HepG2 (cell line): Measurements from ENCODE around the gene TMEM41B.

ENCODE experiments used
- MYC ChIP-seq: sonication (generic); formaldehyde crosslinking; IDR thresholded peaks from 2 replicates; pipeline ENCODE4 v1.9.0; 2021; ENCODE audit warnings: missing genetic modification reagents, borderline replicate concordance
- SMARCC2 ChIP-seq: fragments of 450-650 bp; IDR thresholded peaks from 2 replicates; pipeline ENCODE4 v1.6.1; 2017; ENCODE audit warnings: antibody characterized with exemption, mild to moderate bottlenecking
- SP1 ChIP-seq, 2 experiments: fragments of 450-650 bp in 1 of 2; sonication (generic) in 1 of 2; formaldehyde crosslinking in 1 of 2; IDR thresholded peaks; 2 replicates each; pipeline versions ENCODE4 v1.4.0 to v1.6.1; 2016 to 2020; ENCODE audit warnings: missing genetic modification reagents in 1 of 2
- TAF1 ChIP-seq: sonication (generic); formaldehyde crosslinking; IDR thresholded peaks from 2 replicates; pipeline ENCODE4 v1.4.0; 2020; ENCODE audit warnings: missing genetic modification reagents
- ZNF138 ChIP-seq: sonication (generic); formaldehyde crosslinking; IDR thresholded peaks from 2 replicates; pipeline ENCODE4 v1.5.0; 2020; ENCODE audit warnings: mild to moderate bottlenecking, low read depth, missing genetic modification reagents
- ZNF253 ChIP-seq: sonication (generic); formaldehyde crosslinking; IDR thresholded peaks from 2 replicates; pipeline ENCODE4 v1.8.0; 2022; ENCODE audit warnings: mild to moderate bottlenecking, missing genetic modification reagents, borderline replicate concordance
- TF ChIP-seq, protein P1 (sequence below): sonication (generic); formaldehyde crosslinking; IDR thresholded peaks from 2 replicates; pipeline ENCODE4 v1.4.0; 2020; ENCODE audit warnings: missing genetic modification reagents
- TF ChIP-seq, protein P2 (sequence below), 2 experiments: sonication (generic) in 1 of 2; formaldehyde crosslinking in 1 of 2; IDR thresholded peaks; 2 replicates each; pipeline versions ENCODE4 v1.5.1 to v1.6.1; 2011 to 2020; ENCODE audit warnings: borderline replicate concordance in 1 of 2, low read depth in 1 of 2, low read length in 1 of 2, mild to moderate bottlenecking in 1 of 2, missing genetic modification reagents in 1 of 2, moderate library complexity in 1 of 2
- TF ChIP-seq, protein P3 (sequence below): sonication (generic); formaldehyde crosslinking; IDR thresholded peaks from 2 replicates; pipeline ENCODE4 v1.4.0; 2020; ENCODE audit warnings: mild to moderate bottlenecking, missing genetic modification reagents
- TF ChIP-seq, protein P4 (sequence below): sonication (generic); formaldehyde crosslinking; IDR thresholded peaks from 2 replicates; pipeline ENCODE4 v1.5.0; 2020; ENCODE audit warnings: mild to moderate bottlenecking, missing genetic modification reagents, moderate library complexity
- TF ChIP-seq, protein P5 (sequence below), 2 experiments: IDR thresholded peaks; 2 replicates each; pipeline ENCODE4 v1.6.1; 2011 to 2012; ENCODE audit warnings: low read length in 2 of 2, borderline replicate concordance in 1 of 2, low read depth in 1 of 2, mild to moderate bottlenecking in 1 of 2, moderate library complexity in 1 of 2
- TF ChIP-seq, protein P6 (sequence below): sonication (generic); formaldehyde crosslinking; IDR thresholded peaks from 2 replicates; pipeline ENCODE4 v1.5.0; 2020; ENCODE audit warnings: missing genetic modification reagents

DNA sequence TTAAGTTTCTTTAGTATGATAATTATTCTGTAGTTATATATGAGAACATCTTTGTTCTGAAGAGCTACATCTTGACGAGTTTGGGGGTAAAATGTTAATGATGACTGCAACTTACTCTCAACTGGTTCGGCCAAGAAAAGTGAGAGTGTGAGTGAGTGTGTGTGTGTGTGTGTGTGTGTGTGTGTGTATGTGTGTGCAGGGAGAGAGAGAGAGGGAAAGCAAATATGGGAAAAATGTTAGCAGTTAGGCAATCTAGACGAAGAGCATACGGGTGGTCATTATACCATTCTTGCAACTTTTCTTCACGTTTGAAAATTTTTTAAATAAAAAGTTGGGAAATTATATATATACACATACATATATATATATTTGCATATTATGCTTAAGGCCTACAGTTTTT, 18.3 kb upstream of the TMEM41B start:
- no peak for TF ChIP-seq SP1 (IDR thresholded peaks at IDR 0.05)
- TF ChIP-seq SP1 (CRISPR knock-in tag; IDR thresholded peaks at IDR 0.05), result no peak
- TF ChIP-seq SMARCC2, result no peak
- TF ChIP-seq, protein P1, sequence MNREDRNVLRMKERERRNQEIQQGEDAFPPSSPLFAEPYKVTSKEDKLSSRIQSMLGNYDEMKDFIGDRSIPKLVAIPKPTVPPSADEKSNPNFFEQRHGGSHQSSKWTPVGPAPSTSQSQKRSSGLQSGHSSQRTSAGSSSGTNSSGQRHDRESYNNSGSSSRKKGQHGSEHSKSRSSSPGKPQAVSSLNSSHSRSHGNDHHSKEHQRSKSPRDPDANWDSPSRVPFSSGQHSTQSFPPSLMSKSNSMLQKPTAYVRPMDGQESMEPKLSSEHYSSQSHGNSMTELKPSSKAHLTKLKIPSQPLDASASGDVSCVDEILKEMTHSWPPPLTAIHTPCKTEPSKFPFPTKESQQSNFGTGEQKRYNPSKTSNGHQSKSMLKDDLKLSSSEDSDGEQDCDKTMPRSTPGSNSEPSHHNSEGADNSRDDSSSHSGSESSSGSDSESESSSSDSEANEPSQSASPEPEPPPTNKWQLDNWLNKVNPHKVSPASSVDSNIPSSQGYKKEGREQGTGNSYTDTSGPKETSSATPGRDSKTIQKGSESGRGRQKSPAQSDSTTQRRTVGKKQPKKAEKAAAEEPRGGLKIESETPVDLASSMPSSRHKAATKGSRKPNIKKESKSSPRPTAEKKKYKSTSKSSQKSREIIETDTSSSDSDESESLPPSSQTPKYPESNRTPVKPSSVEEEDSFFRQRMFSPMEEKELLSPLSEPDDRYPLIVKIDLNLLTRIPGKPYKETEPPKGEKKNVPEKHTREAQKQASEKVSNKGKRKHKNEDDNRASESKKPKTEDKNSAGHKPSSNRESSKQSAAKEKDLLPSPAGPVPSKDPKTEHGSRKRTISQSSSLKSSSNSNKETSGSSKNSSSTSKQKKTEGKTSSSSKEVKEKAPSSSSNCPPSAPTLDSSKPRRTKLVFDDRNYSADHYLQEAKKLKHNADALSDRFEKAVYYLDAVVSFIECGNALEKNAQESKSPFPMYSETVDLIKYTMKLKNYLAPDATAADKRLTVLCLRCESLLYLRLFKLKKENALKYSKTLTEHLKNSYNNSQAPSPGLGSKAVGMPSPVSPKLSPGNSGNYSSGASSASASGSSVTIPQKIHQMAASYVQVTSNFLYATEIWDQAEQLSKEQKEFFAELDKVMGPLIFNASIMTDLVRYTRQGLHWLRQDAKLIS, result no peak
- TF ChIP-seq MYC, result no peak
- TF ChIP-seq, protein P2, sequence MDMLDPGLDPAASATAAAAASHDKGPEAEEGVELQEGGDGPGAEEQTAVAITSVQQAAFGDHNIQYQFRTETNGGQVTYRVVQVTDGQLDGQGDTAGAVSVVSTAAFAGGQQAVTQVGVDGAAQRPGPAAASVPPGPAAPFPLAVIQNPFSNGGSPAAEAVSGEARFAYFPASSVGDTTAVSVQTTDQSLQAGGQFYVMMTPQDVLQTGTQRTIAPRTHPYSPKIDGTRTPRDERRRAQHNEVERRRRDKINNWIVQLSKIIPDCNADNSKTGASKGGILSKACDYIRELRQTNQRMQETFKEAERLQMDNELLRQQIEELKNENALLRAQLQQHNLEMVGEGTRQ (IDR thresholded peaks at IDR 0.05; ENCODE audit: low read depth, low read length), result no peak
- TF ChIP-seq, protein P2 (CRISPR knock-in tag; IDR thresholded peaks at IDR 0.05; ENCODE audit: borderline replicate concordance), result no peak
- TF ChIP-seq, protein P3, sequence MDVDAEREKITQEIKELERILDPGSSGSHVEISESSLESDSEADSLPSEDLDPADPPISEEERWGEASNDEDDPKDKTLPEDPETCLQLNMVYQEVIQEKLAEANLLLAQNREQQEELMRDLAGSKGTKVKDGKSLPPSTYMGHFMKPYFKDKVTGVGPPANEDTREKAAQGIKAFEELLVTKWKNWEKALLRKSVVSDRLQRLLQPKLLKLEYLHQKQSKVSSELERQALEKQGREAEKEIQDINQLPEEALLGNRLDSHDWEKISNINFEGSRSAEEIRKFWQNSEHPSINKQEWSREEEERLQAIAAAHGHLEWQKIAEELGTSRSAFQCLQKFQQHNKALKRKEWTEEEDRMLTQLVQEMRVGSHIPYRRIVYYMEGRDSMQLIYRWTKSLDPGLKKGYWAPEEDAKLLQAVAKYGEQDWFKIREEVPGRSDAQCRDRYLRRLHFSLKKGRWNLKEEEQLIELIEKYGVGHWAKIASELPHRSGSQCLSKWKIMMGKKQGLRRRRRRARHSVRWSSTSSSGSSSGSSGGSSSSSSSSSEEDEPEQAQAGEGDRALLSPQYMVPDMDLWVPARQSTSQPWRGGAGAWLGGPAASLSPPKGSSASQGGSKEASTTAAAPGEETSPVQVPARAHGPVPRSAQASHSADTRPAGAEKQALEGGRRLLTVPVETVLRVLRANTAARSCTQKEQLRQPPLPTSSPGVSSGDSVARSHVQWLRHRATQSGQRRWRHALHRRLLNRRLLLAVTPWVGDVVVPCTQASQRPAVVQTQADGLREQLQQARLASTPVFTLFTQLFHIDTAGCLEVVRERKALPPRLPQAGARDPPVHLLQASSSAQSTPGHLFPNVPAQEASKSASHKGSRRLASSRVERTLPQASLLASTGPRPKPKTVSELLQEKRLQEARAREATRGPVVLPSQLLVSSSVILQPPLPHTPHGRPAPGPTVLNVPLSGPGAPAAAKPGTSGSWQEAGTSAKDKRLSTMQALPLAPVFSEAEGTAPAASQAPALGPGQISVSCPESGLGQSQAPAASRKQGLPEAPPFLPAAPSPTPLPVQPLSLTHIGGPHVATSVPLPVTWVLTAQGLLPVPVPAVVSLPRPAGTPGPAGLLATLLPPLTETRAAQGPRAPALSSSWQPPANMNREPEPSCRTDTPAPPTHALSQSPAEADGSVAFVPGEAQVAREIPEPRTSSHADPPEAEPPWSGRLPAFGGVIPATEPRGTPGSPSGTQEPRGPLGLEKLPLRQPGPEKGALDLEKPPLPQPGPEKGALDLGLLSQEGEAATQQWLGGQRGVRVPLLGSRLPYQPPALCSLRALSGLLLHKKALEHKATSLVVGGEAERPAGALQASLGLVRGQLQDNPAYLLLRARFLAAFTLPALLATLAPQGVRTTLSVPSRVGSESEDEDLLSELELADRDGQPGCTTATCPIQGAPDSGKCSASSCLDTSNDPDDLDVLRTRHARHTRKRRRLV (CRISPR knock-in tag), result no peak
- TF ChIP-seq, protein P4, sequence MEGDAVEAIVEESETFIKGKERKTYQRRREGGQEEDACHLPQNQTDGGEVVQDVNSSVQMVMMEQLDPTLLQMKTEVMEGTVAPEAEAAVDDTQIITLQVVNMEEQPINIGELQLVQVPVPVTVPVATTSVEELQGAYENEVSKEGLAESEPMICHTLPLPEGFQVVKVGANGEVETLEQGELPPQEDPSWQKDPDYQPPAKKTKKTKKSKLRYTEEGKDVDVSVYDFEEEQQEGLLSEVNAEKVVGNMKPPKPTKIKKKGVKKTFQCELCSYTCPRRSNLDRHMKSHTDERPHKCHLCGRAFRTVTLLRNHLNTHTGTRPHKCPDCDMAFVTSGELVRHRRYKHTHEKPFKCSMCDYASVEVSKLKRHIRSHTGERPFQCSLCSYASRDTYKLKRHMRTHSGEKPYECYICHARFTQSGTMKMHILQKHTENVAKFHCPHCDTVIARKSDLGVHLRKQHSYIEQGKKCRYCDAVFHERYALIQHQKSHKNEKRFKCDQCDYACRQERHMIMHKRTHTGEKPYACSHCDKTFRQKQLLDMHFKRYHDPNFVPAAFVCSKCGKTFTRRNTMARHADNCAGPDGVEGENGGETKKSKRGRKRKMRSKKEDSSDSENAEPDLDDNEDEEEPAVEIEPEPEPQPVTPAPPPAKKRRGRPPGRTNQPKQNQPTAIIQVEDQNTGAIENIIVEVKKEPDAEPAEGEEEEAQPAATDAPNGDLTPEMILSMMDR (CRISPR knock-in tag), result no peak
- TF ChIP-seq, protein P5, sequence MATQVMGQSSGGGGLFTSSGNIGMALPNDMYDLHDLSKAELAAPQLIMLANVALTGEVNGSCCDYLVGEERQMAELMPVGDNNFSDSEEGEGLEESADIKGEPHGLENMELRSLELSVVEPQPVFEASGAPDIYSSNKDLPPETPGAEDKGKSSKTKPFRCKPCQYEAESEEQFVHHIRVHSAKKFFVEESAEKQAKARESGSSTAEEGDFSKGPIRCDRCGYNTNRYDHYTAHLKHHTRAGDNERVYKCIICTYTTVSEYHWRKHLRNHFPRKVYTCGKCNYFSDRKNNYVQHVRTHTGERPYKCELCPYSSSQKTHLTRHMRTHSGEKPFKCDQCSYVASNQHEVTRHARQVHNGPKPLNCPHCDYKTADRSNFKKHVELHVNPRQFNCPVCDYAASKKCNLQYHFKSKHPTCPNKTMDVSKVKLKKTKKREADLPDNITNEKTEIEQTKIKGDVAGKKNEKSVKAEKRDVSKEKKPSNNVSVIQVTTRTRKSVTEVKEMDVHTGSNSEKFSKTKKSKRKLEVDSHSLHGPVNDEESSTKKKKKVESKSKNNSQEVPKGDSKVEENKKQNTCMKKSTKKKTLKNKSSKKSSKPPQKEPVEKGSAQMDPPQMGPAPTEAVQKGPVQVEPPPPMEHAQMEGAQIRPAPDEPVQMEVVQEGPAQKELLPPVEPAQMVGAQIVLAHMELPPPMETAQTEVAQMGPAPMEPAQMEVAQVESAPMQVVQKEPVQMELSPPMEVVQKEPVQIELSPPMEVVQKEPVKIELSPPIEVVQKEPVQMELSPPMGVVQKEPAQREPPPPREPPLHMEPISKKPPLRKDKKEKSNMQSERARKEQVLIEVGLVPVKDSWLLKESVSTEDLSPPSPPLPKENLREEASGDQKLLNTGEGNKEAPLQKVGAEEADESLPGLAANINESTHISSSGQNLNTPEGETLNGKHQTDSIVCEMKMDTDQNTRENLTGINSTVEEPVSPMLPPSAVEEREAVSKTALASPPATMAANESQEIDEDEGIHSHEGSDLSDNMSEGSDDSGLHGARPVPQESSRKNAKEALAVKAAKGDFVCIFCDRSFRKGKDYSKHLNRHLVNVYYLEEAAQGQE (IDR thresholded peaks at IDR 0.05; ENCODE audit: borderline replicate concordance in 1 of 2, low read depth in 1 of 2, low read length in 2 of 2), result no peak
- TF ChIP-seq, protein P6, sequence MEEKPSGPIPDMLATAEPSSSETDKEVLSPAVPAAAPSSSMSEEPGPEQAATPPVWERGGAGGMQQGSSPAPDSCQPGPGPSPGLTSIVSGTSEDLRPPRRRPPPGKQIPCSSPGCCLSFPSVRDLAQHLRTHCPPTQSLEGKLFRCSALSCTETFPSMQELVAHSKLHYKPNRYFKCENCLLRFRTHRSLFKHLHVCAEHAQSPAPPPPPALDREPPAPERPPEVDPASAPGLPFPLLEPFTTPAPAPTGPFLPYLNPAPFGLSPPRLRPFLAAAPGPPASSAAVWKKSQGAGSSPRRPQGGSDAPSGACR, result no peak
- TF ChIP-seq ZNF253, result no peak
- no peak for TF ChIP-seq ZNF138
- no peak for TF ChIP-seq TAF1
